Adrenal gland (tissue), 12 donors: ENCODE data around the gene FBXO21. TPM values are rescaled to one million over a fixed set of nuclear protein-coding genes. Genes with fewer than 3 reads are reported as not detected.
A peak's percentile ranks its signal among the peaks of the same experiment; 100 is the strongest.

Experiments used
- DNase-seq, 7 donors: peaks; one replicate each; pipeline ENCODE4 v3.0.0-alpha.2; 2019 to 2020
- H3K27ac ChIP-seq, 5 donors: fragments of 200-600 bp; sonication (generic) in 4 of 5; 1 replicate in 3 of 5; 2 replicates in 2 of 5; pipeline versions ENCODE4 v1.5.1 to v1.8.0; 2016 to 2020; ENCODE audit warnings: mild to moderate bottlenecking in 1 of 5
- H3K27me3 ChIP-seq: fragments of 200-600 bp; 2 replicates; pipeline ENCODE4 v1.8.0; 2021
- H3K36me3 ChIP-seq, 2 donors: fragments of 200-600 bp; replicated peaks in 1 of 2; 1 replicate in 1 of 2; 2 replicates in 1 of 2; pipeline versions ENCODE4 v1.5.1 to v1.8.0; 2018 to 2022
- H3K4me1 ChIP-seq, 2 donors: fragments of 200-600 bp; replicated peaks in 1 of 2; 1 replicate in 1 of 2; 2 replicates in 1 of 2; pipeline versions ENCODE4 v1.5.1 to v1.8.0; 2018 to 2021
- H3K4me3 ChIP-seq, 4 donors: fragments of 200-600 bp; sonication (generic) in 3 of 4; one replicate each; pipeline ENCODE4 v1.5.1; 2016 to 2018
- H3K9me3 ChIP-seq, 3 donors: fragments of 200-600 bp; sonication (generic) in 1 of 3; replicated peaks in 1 of 3; 1 replicate in 2 of 3; 2 replicates in 1 of 3; pipeline versions ENCODE4 v1.5.1 to v1.8.0; 2016 to 2021
- CTCF ChIP-seq, 6 experiments: fragments of 450-650 bp in 4 of 6; fragments of 200-600 bp in 2 of 6; sonication (generic) in 1 of 6; IDR thresholded peaks; 1 replicate in 5 of 6; 2 replicates in 1 of 6; pipeline versions ENCODE4 v1.5.1 to v1.8.0; 2016 to 2021; ENCODE audit warnings: antibody characterized with exemption in 6 of 6, mild to moderate bottlenecking in 2 of 6, moderate library complexity in 1 of 6
- POLR2A ChIP-seq, 2 donors: fragments of 450-650 bp; IDR thresholded peaks; one replicate each; pipeline ENCODE4 v1.6.1; 2017; ENCODE audit warnings: antibody characterized with exemption in 2 of 2, mild to moderate bottlenecking in 2 of 2, moderate library complexity in 1 of 2
- WGBS, 4 donors: extraction: QIAGEN DNeasy Blood & Tissue Kit in 2 of 4; methylation state at CpG; one replicate each; pipeline versions ENCODE4 v1.1.5 to v1.1.7; 2013 to 2017; 5-methylcytosine and 5-hydroxymethylcytosine counted together
- intact Hi-C, 2 donors: fragments of 100-400 bp; cut with DNase I; formaldehyde crosslinking; loops; one replicate each; pipeline versions ENCODE4 v1.14.1 to v1.15.0; 2022 to 2023
- polyA plus RNA-seq, 3 donors: library from polyadenylated mRNA; stranded (reverse); fragments of 200-250 nt in 2 of 3; fragments of 350-450 nt in 1 of 3; fragmentation: Illumina TruSeq in 1 of 3; extraction: RNeasy Lipid Tissue Mini Kit (QIAGEN cat#74804) in 1 of 3; gene quantifications; one replicate each; pipeline ENCODE4 v1.2.3, GENCODE V29; 2013 to 2014
- total RNA-seq, 9 donors: library from RNA; depleted of rRNA in 4 of 9; stranded (reverse); fragments of >200 nt in 4 of 9; fragments of 120-200 nt in 1 of 9; fragmentation: NEBNext Ultra II Directional in 1 of 9; extraction: Animal tissue kit (Norgen Biotek cat#: 25700) in 1 of 9; gene quantifications; one replicate each; pipeline versions ENCODE4 v1.1.0 to v1.2.4, GENCODE V29; 2013 to 2023
- donor health status: healthy with polysubstance abuse.
- donor health status: Bipolar disorder and iron deficiency.
- donor health status: DM: yes; HTN: yes; CAD: no.
- donor health status: DM: no; HTN: no; CAD: no.
- donor health status: DM: no; HTN: no; CAD: no.
- donor health status: DM: yes; HTN: yes; CAD: no.

FBXO21 gene
- total and polyA plus RNA-seq, 12 donors: 22.8 to 309 (median 103) TPM

GRCh38 chr12:117192057-117192456 lies 1.8 kb upstream of the FBXO21 start:
- Histone ChIP-seq H3K9me3 (no peaks in the 10 kb centered on the region), H3K4me1 (peaks cover 11 to 26% of the 10 kb centered on the region in 2 donors), H3K36me3 (no peaks in the 10 kb centered on the region), H3K27ac (no peak overlapping the region), H3K4me3 (no peak overlapping the region), H3K27me3 (no peaks in the 10 kb centered on the region)
- WGBS, 4 donors: 71 to 84% (median 81%) methylated on average over 2 of the region's 2 CpGs
- intact Hi-C loops: no loop called here
- peak in 5 of 7 donors; percentile 26 to 56 (median 51) for DNase-seq
- TF ChIP-seq POLR2A (IDR thresholded peaks at IDR 0.05): no peak
- no peak for TF ChIP-seq CTCF (IDR thresholded peaks at IDR 0.05)

GRCh38 chr12:117189725-117190209 lies 503 bp downstream of the FBXO21 start:
- intact Hi-C loops: no loop called here
- peaks cover 0 to 11% of the 10 kb centered on the region in 2 donors for H3K36me3 ChIP-seq
- H3K4me3 ChIP-seq: peak overlapping the region; percentile 49 to 99 (median 68)
- peak; percentile 42 to 70 (median 49) for DNase-seq
- no peaks in the 10 kb centered on the region for H3K9me3 ChIP-seq
- peaks cover 15 to 42% of the 10 kb centered on the region in 2 donors for H3K4me1 ChIP-seq
- WGBS, 4 donors: 0% methylated on average over 11 to 47 of the region's 52 CpGs
- H3K27ac ChIP-seq: peak overlapping the region; percentile 61 to 92 (median 84)
- TF ChIP-seq CTCF (IDR thresholded peaks at IDR 0.05) (no peak), POLR2A (IDR thresholded peaks at IDR 0.05) (no peak)
- no peaks in the 10 kb centered on the region for H3K27me3 ChIP-seq

GRCh38 chr12:117188961-117189724 lies 1.1 kb downstream of the FBXO21 start:
- peak; percentile 35 to 77 (median 59) for DNase-seq
- H3K4me3 ChIP-seq: peak overlapping the region; percentile 49 to 99 (median 68)
- intact Hi-C loops: no loop called here
- WGBS, 4 donors: 11 to 23% (median 19%) methylated on average over 16 to 25 of the region's 25 CpGs
- peaks cover 15 to 47% of the 10 kb centered on the region in 2 donors for H3K4me1 ChIP-seq
- peak overlapping the region; percentile 61 to 92 (median 84) for H3K27ac ChIP-seq
- TF ChIP-seq POLR2A (IDR thresholded peaks at IDR 0.05): peak; percentile 65 to 94
- no peak for TF ChIP-seq CTCF (IDR thresholded peaks at IDR 0.05)
- peaks cover 0 to 17% of the 10 kb centered on the region in 2 donors for H3K36me3 ChIP-seq
- no peaks in the 10 kb centered on the region for H3K27me3 ChIP-seq
- H3K9me3 ChIP-seq: no peaks in the 10 kb centered on the region

GRCh38 chr12:117188121-117188665 lies 2.1 kb downstream of the FBXO21 start:
- H3K9me3 ChIP-seq: no peaks in the 10 kb centered on the region
- TF ChIP-seq POLR2A (IDR thresholded peaks at IDR 0.05) (no peak), CTCF (IDR thresholded peaks at IDR 0.05) (no peak)
- H3K36me3 ChIP-seq: peaks cover 0 to 26% of the 10 kb centered on the region in 2 donors
- intact Hi-C loops: no loop called here
- peak overlapping the region; percentile 26 to 92 (median 65) for H3K27ac ChIP-seq
- no peaks in the 10 kb centered on the region for H3K27me3 ChIP-seq
- H3K4me1 ChIP-seq: peaks cover 15 to 47% of the 10 kb centered on the region in 2 donors
- WGBS, 4 donors: 67 to 74% (median 68%) methylated on average over 12 of the region's 12 CpGs
- DNase-seq: peak in 3 of 7 donors; percentile 32 to 55 (median 41)
- H3K4me3 ChIP-seq: peak overlapping the region in 1 of 4 donors; percentile 22
